KMS-11 (cell line): ENCODE measurements around the gene ECM2.

Experiments
- H2AFZ ChIP-seq: fragments of 200-600 bp; sonication (generic); 2 replicates; pipeline ENCODE4 v1.6.1; 2016; ENCODE audit warnings: antibody characterized with exemption, mixed run types, low read depth
- H3K27ac ChIP-seq: fragments of 200-600 bp; sonication (generic); 2 replicates; pipeline ENCODE4 v1.6.1; 2016; ENCODE audit warnings: mild to moderate bottlenecking, mixed run types
- H3K27me3 ChIP-seq: fragments of 200-600 bp; sonication (generic); 2 replicates; pipeline ENCODE4 v1.6.1; 2017; ENCODE audit warnings: mild to moderate bottlenecking, low read depth, mixed run types, moderate library complexity; ENCODE audit not compliant: insufficient read depth
- H3K36me3 ChIP-seq: fragments of 200-600 bp; sonication (generic); 2 replicates; pipeline ENCODE4 v1.6.1; 2017; ENCODE audit warnings: mild to moderate bottlenecking, mixed run types; ENCODE audit not compliant: insufficient read depth
- H3K4me1 ChIP-seq: fragments of 200-600 bp; sonication (generic); 2 replicates; pipeline ENCODE4 v1.6.1; 2016; ENCODE audit warnings: mild to moderate bottlenecking, low read depth, mixed run types; ENCODE audit not compliant: poor library complexity, severe bottlenecking
- H3K4me2 ChIP-seq: fragments of 200-600 bp; sonication (generic); 2 replicates; pipeline ENCODE4 v1.7.0; 2016; ENCODE audit warnings: mild to moderate bottlenecking, mixed run types
- H3K4me3 ChIP-seq: fragments of 200-600 bp; sonication (generic); IDR thresholded peaks from 2 replicates; pipeline ENCODE4 v1.6.1; 2017; ENCODE audit warnings: low read depth, low read length, mixed read lengths; ENCODE audit not compliant: insufficient read depth
- H3K79me2 ChIP-seq: fragments of 200-600 bp; sonication (generic); 2 replicates; pipeline ENCODE4 v1.6.1; 2016; ENCODE audit warnings: low read depth, mixed run types; ENCODE audit not compliant: insufficient read depth
- H3K9ac ChIP-seq: fragments of 200-600 bp; sonication (generic); 2 replicates; pipeline ENCODE4 v1.6.1; 2016; ENCODE audit warnings: mild to moderate bottlenecking, mixed run types
- H4K20me1 ChIP-seq: fragments of 200-600 bp; sonication (generic); 2 replicates; pipeline ENCODE4 v1.6.1; 2016; ENCODE audit warnings: mild to moderate bottlenecking, mixed run types; ENCODE audit not compliant: insufficient read depth
- CTCF ChIP-seq: fragments of 200-600 bp; sonication (generic); conservative IDR thresholded peaks from 2 replicates; pipeline ENCODE4 v1.6.1; 2017; ENCODE audit warnings: low read depth, mild to moderate bottlenecking, antibody characterized with exemption, low read length, moderate library complexity, mixed read lengths

ECM2 gene

GRCh38 chr9:92463387-92463786, 72.4 kb downstream of the ECM2 start:
- no peaks in the 10 kb centered on the region for H3K36me3 ChIP-seq
- no peak overlapping the region for H2AFZ ChIP-seq
- no peaks in the 10 kb centered on the region for H3K4me1 ChIP-seq
- H4K20me1 ChIP-seq, result no peaks in the 10 kb centered on the region
- no peaks in the 10 kb centered on the region for H3K27me3 ChIP-seq
- H3K4me3 ChIP-seq, result no peak overlapping the region
- H3K79me2 ChIP-seq, result no peaks in the 10 kb centered on the region
- no peak overlapping the region for H3K9ac ChIP-seq
- H3K27ac ChIP-seq, result no peak overlapping the region
- TF ChIP-seq CTCF, result no peak
- no peak overlapping the region for H3K4me2 ChIP-seq

GRCh38 chr9:92457576-92457975, 78.2 kb downstream of the ECM2 start:
- no peak overlapping the region for H3K27ac ChIP-seq
- no peaks in the 10 kb centered on the region for H3K36me3 ChIP-seq
- no peaks in the 10 kb centered on the region for H3K79me2 ChIP-seq
- no peak overlapping the region for H3K4me3 ChIP-seq
- no peak overlapping the region for H3K4me2 ChIP-seq
- H2AFZ ChIP-seq, result no peak overlapping the region
- H3K9ac ChIP-seq, result no peak overlapping the region
- TF ChIP-seq CTCF, result no peak
- no peaks in the 10 kb centered on the region for H3K27me3 ChIP-seq
- no peaks in the 10 kb centered on the region for H3K4me1 ChIP-seq
- H4K20me1 ChIP-seq, result no peaks in the 10 kb centered on the region

GRCh38 chr9:92455217-92455616, 80.6 kb downstream of the ECM2 start:
- no peak for TF ChIP-seq CTCF
- H3K9ac ChIP-seq, result no peak overlapping the region
- no peaks in the 10 kb centered on the region for H3K27me3 ChIP-seq
- no peaks in the 10 kb centered on the region for H3K36me3 ChIP-seq
- no peaks in the 10 kb centered on the region for H4K20me1 ChIP-seq
- no peak overlapping the region for H2AFZ ChIP-seq
- no peak overlapping the region for H3K4me2 ChIP-seq
- H3K4me1 ChIP-seq, result no peaks in the 10 kb centered on the region
- H3K79me2 ChIP-seq, result no peaks in the 10 kb centered on the region
- no peak overlapping the region for H3K4me3 ChIP-seq
- H3K27ac ChIP-seq, result no peak overlapping the region

GRCh38 chr9:92446536-92446935, 89.3 kb downstream of the ECM2 start:
- Histone ChIP-seq H3K4me1 (no peaks in the 10 kb centered on the region), H3K4me2 (no peak overlapping the region), H3K79me2 (no peaks in the 10 kb centered on the region), H4K20me1 (no peaks in the 10 kb centered on the region), H3K9ac (no peak overlapping the region), H2AFZ (no peak overlapping the region), H3K27me3 (no peaks in the 10 kb centered on the region), H3K27ac (no peak overlapping the region), H3K4me3 (no peak overlapping the region), H3K36me3 (no peaks in the 10 kb centered on the region)
- no peak for TF ChIP-seq CTCF
